Measurements from ENCODE around the gene TNPO3. TPM values are rescaled to one million over a fixed set of nuclear protein-coding genes. Genes with fewer than 3 reads are reported as not detected.

Gene TNPO3
- total RNA-seq, 1 donor from 2014 or later, result 56.2 TPM

- intact Hi-C loops (cut with micrococcal nuclease), result loop anchor here (10.0 kb wide), 2 partner anchors 366 to 566 kb away; no protein-coding TSS in a partner anchor
- no peak for ATAC-seq (ENCODE audit: low read depth)
- no peak for TF ChIP-seq CTCF (IDR thresholded peaks at IDR 0.05)
- DNase-seq, result no peak
- H3K36me3 Mint-ChIP-seq (ENCODE audit: low read depth), result no peaks in the 10 kb centered on the region
- H3K9me3 Mint-ChIP-seq, result no peaks in the 10 kb centered on the region
- ChIA-PET POLR2A (interaction anchor here (1.4 to 3.7 kb wide), 2 partner anchors 29 to 31 kb away, joined by 4 to 17 read pairs; partner anchors contain the start of gene IRF5), CTCF (interaction anchor here (1.3 kb wide), 1 partner anchor 182 kb away, joined by 3 read pairs; no protein-coding TSS in a partner anchor)
- H3K27ac Mint-ChIP-seq, result peak overlapping the region; percentile 35
- no peak overlapping the region for H3K4me3 Mint-ChIP-seq
- peaks cover 16% of the 10 kb centered on the region for H3K4me1 Mint-ChIP-seq
- peaks cover 19% of the 10 kb centered on the region for H3K27me3 Mint-ChIP-seq
Measured at GRCh38 chr7:128908750-128909624, 145.9 kb downstream of the TNPO3 start.

- ATAC-seq (ENCODE audit: low read depth) (no peak), DNase-seq (no peak)
- H3K36me3 Mint-ChIP-seq (ENCODE audit: low read depth), result no peaks in the 10 kb centered on the region
- H3K9me3 Mint-ChIP-seq, result no peaks in the 10 kb centered on the region
- H3K4me3 Mint-ChIP-seq, result no peak overlapping the region
- no peak overlapping the region for H3K27ac Mint-ChIP-seq
- intact Hi-C loops (cut with micrococcal nuclease), result loop anchor here (10.0 kb wide), 2 partner anchors 368 to 568 kb away; no protein-coding TSS in a partner anchor
- peaks cover 19% of the 10 kb centered on the region for H3K27me3 Mint-ChIP-seq
- H3K4me1 Mint-ChIP-seq, result peaks cover 15% of the 10 kb centered on the region
- POLR2A ChIA-PET, result no interaction called here
- CTCF ChIA-PET, result no interaction called here
- no peak for TF ChIP-seq CTCF (IDR thresholded peaks at IDR 0.05)
Measured at GRCh38 chr7:128906766-128907559, 147.9 kb downstream of the TNPO3 start.

- ChIA-PET CTCF (no interaction called here), POLR2A (no interaction called here)
- ATAC-seq (ENCODE audit: low read depth) (no peak), DNase-seq (no peak)
- peaks cover 15% of the 10 kb centered on the region for H3K4me1 Mint-ChIP-seq
- no peak overlapping the region for H3K27ac Mint-ChIP-seq
- H3K27me3 Mint-ChIP-seq, result peaks cover 16% of the 10 kb centered on the region
- H3K36me3 Mint-ChIP-seq (ENCODE audit: low read depth), result no peaks in the 10 kb centered on the region
- H3K9me3 Mint-ChIP-seq, result no peaks in the 10 kb centered on the region
- no peak for TF ChIP-seq CTCF (IDR thresholded peaks at IDR 0.05)
- intact Hi-C loops (cut with micrococcal nuclease), result loop anchor here (10.0 kb wide), 2 partner anchors 369 to 569 kb away; no protein-coding TSS in a partner anchor
- no peak overlapping the region for H3K4me3 Mint-ChIP-seq
Measured at GRCh38 chr7:128906001-128906765, 148.7 kb downstream of the TNPO3 start.

GRCh38 chr7:128904381-128905197 is 150.3 kb downstream of the TNPO3 start:
- Mint-ChIP-seq H3K4me3 (no peak overlapping the region), H3K27me3 (peaks cover 7% of the 10 kb centered on the region), H3K9me3 (no peaks in the 10 kb centered on the region), H3K27ac (no peak overlapping the region), H3K4me1 (peaks cover 8% of the 10 kb centered on the region), H3K36me3 (ENCODE audit: low read depth) (no peaks in the 10 kb centered on the region)
- intact Hi-C loops (cut with micrococcal nuclease), result loop anchor here (1.0 to 10.0 kb wide), 9 partner anchors 36 to 570 kb away; no protein-coding TSS in a partner anchor
- no peak for DNase-seq
- ChIA-PET CTCF (interaction anchor here (0.8 to 2.6 kb wide), 3 partner anchors 185 to 187 kb away, joined by 3 to 18 read pairs (median 5); no protein-coding TSS in a partner anchor), POLR2A (interaction anchor here (1.4 to 2.5 kb wide), 2 partner anchors 10 to 35 kb away, joined by 4 to 7 read pairs; no protein-coding TSS in a partner anchor)
- ATAC-seq (ENCODE audit: low read depth), result peak; percentile 90
- TF ChIP-seq CTCF (IDR thresholded peaks at IDR 0.05), result no peak

Other genes with a start within 250 kb of the TNPO3 start
- gene FLNC, start 224.7 kb downstream of the TNPO3 start, total RNA-seq, result not detected in 2 replicates
- gene ATP6V1F, start 192.3 kb downstream of the TNPO3 start, total RNA-seq, result 100.0 and 113 TPM in 2 replicates
- 4.1 and 4.4 TPM in 2 replicates for gene KCP, start 144.4 kb downstream of the TNPO3 start, total RNA-seq
- 145 and 164 TPM in 2 replicates for gene IRF5, start 117.2 kb downstream of the TNPO3 start, total RNA-seq
- 332 and 341 TPM in 2 replicates for gene TSPAN33, start 89.6 kb upstream of the TNPO3 start, total RNA-seq
- gene SMO, start 133.5 kb upstream of the TNPO3 start, total RNA-seq, result 0.66 and 1.8 TPM in 2 replicates
- gene AHCYL2, start 169.9 kb upstream of the TNPO3 start, total RNA-seq, result 10.9 and 11.6 TPM in 2 replicates

Measured in activated B cell treated with CpG ODN at 0.5 μM for 24 hours (primary cell).